GM21447 (cell line): ENCODE data around the gene CALN1.

ENCODE experiments used
- ATAC-seq: cut with Tn5 transposase; IDR thresholded peaks from one replicate; pipeline ENCODE4 v1.9.1; 2021; ENCODE audit not compliant: unreplicated experiment

Gene CALN1

GRCh38 chr7:72190919-72191318 is 221.2 kb downstream of the CALN1 start:
- ATAC-seq = no peak

GRCh38 chr7:72190146-72190545 is 222.0 kb downstream of the CALN1 start:
- ATAC-seq = no peak

DNA sequence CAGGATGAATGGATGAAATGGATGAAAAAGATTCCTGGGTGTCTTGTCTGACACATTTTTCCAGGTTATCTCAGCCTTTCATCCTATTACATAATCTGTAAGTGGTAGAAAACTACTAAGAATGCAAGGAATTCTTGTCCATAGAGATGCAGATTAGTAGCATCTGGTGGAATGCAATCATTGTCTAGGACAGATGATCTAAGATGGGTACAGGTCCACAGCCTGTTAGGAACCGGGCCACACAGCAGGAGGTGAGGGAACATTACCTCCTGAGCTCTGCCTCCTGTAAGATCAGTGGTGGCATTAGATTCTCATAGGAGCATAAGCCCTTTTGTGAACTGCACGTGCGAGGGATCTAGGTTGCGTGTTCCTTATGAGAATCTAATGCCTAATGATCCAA is 225.0 kb downstream of the CALN1 start:
- no peak for ATAC-seq

DNA sequence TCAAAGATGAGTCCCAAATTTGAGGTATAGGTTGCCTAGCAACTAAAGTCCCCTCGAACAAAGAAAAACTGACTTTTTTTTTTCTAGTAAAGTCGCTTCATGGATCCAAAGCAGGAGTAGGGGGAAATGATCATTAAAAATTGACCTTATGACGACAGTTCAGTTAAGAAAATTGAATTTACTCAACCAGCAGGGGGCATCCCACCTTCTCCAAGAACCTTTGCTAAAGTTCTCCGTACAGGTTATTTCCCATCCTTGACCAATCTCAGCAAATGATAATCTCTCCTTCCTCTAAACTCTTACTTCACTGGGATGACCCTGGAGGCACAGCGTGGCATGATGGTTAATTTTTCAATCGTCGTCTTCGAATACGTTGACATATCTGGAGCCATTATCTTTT is 228.3 kb downstream of the CALN1 start:
- no peak for ATAC-seq

- ATAC-seq = no peak
Measured at GRCh38 chr7:72182036-72182435, 230.1 kb downstream of the CALN1 start.

DNA sequence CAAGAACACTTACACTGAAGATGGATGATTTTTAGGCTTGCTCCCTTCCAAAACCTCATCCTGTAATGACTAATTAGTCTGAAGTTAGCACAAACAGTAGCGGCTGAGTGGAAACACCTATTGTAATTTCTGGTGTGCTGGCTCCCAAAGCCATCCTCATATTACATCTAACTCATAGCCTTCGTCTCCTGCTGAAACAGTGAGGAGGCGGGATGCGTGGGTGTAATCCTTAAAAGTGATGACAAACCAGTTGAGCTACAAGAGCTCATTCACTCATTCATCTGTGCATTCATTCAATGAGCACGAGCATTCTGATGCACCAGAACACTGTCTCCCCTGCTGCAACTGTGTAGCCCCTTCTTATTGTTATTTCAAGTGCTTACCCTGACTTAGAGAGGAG is 235.3 kb downstream of the CALN1 start:
- ATAC-seq = no peak

DNA sequence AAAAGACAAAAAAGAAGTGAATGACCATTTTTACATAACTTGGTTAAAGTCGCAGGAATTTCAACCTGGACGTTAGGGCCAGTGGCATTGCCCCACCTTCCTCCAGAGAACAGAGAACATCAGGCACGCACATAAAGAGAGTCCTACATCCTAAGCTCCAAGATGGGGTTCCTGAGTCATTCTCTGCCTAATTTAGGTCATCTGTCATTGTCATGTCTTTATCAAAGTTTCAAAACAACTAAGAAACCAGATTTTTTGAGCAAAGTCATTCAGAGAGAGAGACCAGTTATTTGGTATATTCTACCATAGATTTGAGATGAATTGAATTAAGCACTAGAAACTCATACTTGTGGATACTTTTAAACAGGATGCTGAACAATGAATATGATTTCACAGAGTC is 241.7 kb downstream of the CALN1 start:
- no peak for ATAC-seq

DNA sequence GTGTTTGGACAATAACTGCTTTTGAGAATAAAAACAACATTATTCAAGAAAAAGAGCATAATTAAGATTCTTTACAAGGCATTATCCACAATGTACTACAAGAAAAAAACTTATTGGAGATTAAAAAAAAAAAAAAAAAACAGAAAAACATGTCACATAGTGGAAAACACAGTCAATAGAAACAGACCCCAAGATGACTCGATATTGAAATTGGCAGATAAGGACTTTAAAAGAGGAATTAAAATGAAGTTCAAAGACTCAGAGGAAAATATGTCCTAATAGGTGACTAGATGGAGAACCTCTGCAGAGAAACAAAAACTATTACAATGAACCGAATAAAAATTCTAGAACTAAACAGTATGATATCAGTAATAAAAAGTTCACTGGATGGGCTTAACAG is 248.9 kb downstream of the CALN1 start:
- ATAC-seq = no peak

DNA sequence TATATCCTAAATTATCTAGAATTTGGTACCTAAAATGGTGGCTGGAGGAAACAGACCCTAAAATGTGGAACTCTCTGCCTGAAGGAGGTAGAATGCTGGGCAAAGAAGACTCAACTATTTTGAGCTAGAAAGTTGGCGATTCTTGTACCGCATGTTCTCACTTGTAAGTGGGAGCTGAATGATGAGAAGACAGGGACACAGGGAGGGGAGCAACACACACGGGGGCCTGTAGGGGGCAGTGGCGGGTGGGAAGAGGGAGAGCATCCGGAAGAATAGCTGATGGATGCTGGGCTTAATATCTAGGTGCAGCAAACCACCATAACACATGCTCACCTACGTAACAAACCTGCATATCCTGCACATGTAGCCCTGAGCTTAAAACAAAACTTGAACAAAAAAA is 250.6 kb downstream of the CALN1 start:
- ATAC-seq = no peak

DNA sequence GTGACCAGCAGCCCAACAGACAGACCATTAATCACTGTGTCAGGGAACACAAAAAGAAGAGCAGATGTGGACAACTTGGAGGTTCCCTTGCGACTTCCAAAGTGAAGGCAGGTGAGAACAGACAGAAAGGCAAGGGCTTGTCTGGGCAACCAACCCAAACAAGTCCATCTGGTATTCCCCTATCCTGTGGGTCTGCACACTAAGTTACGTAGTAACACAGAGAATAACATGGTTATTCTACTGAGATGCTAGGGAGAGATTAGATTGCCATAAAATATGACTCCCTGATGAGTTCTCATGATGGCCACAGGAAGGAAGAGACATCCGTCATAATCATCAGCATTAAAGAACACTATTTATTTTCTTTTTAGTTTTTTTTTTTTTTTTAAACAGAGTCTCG is 252.2 kb downstream of the CALN1 start:
- no peak for ATAC-seq

- ATAC-seq = no peak
Measured at GRCh38 chr7:72156671-72157070, 255.5 kb downstream of the CALN1 start.

DNA sequence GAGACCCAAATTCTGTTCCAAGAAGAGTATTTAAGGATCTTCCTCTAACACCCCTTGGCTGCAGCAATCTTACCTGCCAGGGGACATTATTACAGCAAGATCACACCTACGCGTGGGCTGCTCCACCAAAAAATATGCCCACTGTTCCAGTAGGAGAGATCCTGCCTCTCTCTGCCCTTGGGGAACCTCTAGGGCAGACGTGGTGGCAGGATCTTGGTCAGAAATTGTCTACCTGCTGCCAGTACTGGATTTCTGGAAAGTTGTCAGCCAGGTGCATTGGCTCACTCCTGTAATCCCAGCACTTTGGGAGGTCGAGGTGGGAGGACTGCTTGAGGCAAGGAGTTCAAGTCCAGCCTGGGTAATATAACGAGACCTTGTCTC is 259.0 kb downstream of the CALN1 start:
- ATAC-seq = no peak

- ATAC-seq = no peak
Measured at GRCh38 chr7:72152161-72153131, 259.7 kb downstream of the CALN1 start.

GRCh38 chr7:72140566-72140965 is 271.6 kb downstream of the CALN1 start:
- no peak for ATAC-seq

DNA sequence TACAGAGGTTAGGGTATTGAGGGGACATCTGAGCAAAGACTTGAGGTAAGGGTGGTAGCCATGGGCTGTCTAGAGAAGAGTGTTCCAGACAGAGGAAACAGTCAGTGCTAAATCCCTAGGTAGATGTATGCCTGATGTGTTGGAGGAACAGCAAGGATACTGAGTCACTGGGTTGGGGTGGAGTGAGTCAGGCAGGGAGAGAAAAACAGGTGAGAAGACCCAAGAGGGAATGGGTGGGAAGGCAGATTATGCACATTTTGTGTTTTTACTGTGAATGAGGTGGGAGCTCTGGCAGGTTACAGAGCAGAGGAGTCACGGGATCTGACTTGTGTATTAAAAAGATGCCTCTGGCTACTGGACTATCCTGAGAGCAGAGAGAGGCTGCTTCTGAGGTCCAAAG is 285.0 kb downstream of the CALN1 start:
- no peak for ATAC-seq

GRCh38 chr7:72123913-72124312 is 288.2 kb downstream of the CALN1 start:
- ATAC-seq = no peak

DNA sequence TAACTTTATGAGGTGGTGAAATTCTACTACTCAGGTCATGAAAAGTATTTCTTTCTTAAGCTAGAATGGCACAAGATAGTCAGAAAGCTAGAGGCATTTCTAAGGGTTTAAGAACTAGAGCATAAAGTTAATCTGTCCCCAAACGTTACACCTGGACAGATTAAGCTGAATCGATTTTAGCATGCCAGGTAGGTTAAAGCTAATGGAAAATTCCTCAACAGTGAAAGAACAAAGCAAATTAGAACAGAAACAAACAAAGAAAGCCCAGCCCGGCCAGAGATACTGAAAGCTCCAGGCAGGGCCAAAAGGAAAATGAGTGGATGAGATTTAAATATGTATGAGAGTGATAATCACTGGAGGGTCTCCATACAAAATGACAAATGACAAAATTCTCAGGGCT is 293.8 kb downstream of the CALN1 start:
- ATAC-seq = no peak

GRCh38 chr7:72114129-72114528 is 298.0 kb downstream of the CALN1 start:
- ATAC-seq = no peak

DNA sequence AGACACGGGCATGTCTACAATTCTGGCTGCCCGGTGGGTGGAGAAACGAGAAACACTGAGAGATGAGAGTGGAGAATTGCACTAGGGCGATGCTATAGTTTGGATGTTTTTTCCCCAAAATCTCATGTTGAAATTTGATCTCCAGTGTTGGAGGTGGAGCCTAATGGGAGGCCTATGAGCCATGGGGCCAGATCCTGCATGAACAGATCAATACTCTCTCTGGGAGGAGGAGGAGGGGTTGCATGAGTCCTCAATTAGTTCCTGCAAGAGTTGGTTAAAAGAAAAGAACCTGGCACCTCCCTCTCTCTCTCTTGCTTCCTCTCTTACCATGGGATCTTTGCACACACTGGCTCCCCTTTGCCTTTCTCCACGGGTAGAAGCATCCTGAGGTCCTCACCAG is 299.1 kb downstream of the CALN1 start:
- ATAC-seq = no peak

- ATAC-seq = no peak
Measured at GRCh38 chr7:72112530-72112929, 299.6 kb downstream of the CALN1 start.

DNA sequence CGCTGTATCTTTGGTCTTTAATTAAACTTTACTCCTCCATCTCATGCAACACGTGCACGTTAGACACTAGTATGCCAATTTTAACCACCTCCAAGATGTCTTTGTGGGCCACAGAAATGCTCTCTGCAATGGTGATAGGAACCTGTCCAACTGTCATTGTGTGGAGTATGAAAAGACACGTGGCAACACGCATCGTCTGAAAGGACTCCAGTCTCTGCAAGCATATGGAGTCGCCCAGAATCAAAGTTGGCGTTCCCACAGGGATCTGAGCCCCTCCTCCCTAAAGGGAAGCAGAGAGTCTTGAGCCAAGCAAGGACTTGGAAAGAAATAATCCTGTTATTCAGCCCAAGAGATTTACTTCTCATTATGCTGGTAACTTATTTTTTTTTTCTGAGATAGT is 301.1 kb downstream of the CALN1 start:
- no peak for ATAC-seq

DNA sequence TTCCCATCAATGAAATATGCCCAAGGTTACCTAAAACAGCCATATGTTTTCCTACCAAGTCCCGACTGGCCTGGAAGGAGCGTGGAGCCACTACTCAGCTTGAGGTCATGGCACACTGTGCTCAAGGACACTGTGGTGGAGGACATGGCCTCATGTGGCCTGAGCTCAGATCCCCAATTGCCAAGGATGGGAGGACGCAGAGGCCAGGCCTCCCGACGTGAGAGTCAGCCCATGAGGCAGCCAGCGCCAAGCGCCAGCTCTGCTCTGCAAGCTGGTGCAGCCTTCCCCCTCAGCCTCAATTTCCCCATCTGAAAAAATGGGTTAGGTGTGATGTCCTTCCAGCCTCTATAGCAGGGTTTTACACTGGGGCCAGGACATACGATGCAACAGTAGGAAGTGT is 302.6 kb downstream of the CALN1 start:
- no peak for ATAC-seq

GRCh38 chr7:72106405-72106804 is 305.7 kb downstream of the CALN1 start:
- no peak for ATAC-seq
